GM18505 (cell line): ENCODE results near the gene PKD1L1.
"Not testable (repeated sequence)": the region's sequence is repeated elsewhere in the genome, so short reads cannot be mapped to it uniquely, and the experiment has no call there.

Experiments used
- ATAC-seq: cut with Tn5 transposase; IDR thresholded peaks from one replicate; pipeline ENCODE4 v1.9.1; 2021; ENCODE audit not compliant: unreplicated experiment
- POLR2A ChIP-seq: IDR thresholded peaks from 4 replicates; pipeline ENCODE4 v1.6.1; 2011; ENCODE audit warnings: borderline replicate concordance; ENCODE audit not compliant: insufficient read depth, insufficient read length; ENCODE audit errors: extremely low read depth

Gene PKD1L1

DNA sequence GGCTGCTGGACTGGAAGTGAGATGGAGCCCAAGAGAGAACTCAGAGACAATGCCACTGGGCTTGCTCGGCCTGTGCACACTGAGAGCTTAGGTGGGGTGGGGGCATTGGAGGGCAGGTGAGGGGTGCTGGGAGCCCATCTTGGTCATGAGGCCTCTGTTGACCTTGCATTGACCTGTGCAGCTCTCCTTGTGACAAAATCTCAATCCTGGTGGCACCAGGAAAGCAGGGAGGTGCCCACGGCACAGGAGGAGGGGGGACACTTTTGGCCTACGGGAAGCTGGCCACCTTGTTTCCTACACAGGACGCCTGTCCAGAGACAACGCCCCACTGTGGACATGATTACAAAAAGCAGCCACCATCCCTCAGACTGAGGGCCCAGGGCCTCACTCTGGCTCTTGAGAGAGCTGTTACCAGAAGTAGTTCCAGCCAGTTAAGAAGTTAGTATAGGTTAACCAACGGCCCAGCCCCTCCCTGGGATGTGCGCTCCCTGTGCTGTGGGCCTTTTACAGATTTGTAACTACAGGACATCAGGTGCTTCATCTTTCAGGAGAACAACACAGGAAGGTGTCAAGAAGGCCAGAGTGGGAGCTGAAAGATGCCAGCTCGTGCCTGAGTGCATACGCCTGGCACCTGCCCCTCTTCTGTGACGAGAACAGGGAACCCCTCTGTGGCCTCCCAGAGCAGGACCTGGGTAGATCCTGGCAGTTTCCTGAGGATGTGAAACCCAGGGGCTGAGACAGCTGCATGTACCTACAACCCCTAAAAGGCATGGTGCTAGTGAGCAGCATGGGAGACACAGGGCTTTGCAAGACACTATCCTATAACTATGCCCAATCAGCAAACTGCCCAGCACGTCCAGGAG, 10.3 kb downstream of the PKD1L1 start:
- peak; percentile 64 for ATAC-seq
- no peak for TF ChIP-seq POLR2A

GRCh38 chr7:47937065-47937687, 11.1 kb downstream of the PKD1L1 start:
- no peak for TF ChIP-seq POLR2A

GRCh38 chr7:47936323-47936722, 11.9 kb downstream of the PKD1L1 start:
- TF ChIP-seq POLR2A = no peak
- ATAC-seq = no peak

More at GRCh38 chr7:47937065-47937687, 11.1 kb downstream of the PKD1L1 start:
- peak; percentile 88 for ATAC-seq

DNA sequence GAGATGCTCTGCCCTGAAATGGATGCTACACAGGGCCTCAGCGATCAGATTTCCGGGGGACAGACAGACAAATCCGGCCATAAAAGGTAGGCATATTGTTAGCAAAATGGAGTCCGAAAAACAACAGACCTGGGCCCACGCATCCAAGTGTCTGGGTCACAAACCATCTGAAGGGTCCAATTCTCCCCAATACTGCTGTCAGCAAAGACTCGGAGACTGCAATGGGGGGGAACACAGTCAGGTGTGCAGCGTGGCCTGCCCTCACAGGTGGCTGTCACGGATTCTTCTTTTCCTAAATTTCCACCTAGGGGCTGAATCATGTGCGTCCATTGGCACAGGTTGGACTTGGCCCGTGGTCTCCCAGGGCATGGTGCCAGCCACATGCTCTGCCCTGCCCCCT, 12.9 kb downstream of the PKD1L1 start:
- no peak for TF ChIP-seq POLR2A
- ATAC-seq = no peak

DNA sequence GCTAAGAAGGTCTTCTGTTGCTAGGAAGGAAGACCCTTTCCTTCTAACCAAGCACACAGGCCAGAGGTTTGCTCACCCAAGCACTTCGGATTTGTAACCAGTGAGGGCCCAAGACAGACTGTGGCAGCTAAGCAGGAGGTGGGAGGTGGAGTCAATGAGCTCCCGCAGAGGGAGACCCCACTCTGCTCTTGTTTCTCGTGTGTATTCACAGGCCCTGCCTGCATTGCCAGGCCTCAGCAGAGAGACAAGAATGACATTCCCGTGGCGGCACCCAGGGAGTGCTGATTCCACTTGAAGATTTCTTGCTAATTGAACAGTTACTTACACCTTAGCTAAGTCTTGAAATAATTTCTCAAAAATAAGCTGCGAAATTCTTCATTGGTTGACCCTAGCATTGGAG, 13.4 kb downstream of the PKD1L1 start:
- no peak for TF ChIP-seq POLR2A
- ATAC-seq = no peak

DNA sequence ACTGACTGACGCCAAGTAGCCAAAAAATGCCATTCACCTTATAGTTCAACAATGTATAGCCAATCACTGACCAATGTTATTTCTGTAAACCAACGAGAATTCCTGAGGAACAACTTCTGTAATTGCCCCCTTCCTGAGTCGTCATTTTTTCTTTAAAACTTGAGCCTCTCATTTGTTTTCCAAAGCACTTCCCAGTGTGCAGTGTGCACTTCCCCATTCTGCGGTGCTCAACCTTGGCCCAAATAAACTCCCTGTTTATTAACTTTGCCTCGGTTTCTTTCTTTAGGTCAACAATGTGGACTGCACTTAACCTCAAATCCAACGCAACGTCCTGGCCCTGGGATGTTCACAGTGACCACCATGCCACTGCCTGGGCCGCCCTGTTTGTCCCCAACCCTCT, 15.1 kb downstream of the PKD1L1 start:
- ATAC-seq = no peak
- TF ChIP-seq POLR2A = no peak

- TF ChIP-seq POLR2A = no peak
- no peak for ATAC-seq
Observed at GRCh38 chr7:47932466-47933037, 15.7 kb downstream of the PKD1L1 start.

DNA sequence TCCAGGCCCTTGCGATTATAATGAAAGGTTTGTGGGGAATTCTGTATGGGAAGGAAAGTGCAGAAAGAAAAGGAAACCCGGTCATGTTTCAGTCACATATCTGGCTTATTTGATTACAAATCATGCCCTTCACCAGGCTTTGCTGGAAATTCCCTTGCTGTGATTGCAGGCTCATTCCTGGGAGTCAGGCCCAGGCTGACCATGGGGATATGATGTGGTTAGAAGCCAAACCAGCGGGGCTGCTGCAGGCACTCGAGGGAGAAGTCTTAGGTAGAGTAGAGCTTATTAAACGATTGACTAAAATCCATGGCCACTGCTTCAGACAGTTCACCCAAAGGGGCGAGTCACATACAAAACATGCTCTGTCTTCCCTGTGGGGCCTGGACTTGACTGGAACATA, 16.2 kb downstream of the PKD1L1 start:
- TF ChIP-seq POLR2A = no peak
- no peak for ATAC-seq

- ATAC-seq = no peak
Observed at GRCh38 chr7:47931005-47932004, 17.0 kb downstream of the PKD1L1 start.

DNA sequence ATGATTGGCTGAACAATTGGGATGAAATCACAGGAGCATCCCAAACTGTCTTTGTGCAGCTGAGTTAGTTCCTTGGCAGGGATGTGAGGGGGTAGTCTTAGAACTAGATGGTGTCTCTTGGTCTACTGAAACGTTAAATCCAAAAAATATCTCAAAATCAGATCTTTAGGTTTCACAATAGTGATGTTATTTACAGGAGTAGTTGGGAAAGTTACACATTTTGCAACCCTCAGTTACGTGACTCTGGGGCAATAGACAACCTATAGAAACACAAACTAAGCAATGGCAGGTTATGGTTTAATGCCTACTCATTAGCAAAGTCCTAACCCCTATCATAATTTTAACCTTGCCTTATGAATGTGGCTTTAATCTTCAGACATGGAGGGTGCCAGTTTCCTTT, 24.0 kb downstream of the PKD1L1 start:
- no peak for ATAC-seq
- no peak for TF ChIP-seq POLR2A

More at GRCh38 chr7:47931005-47932004, 17.0 kb downstream of the PKD1L1 start:
- TF ChIP-seq POLR2A = no peak

DNA sequence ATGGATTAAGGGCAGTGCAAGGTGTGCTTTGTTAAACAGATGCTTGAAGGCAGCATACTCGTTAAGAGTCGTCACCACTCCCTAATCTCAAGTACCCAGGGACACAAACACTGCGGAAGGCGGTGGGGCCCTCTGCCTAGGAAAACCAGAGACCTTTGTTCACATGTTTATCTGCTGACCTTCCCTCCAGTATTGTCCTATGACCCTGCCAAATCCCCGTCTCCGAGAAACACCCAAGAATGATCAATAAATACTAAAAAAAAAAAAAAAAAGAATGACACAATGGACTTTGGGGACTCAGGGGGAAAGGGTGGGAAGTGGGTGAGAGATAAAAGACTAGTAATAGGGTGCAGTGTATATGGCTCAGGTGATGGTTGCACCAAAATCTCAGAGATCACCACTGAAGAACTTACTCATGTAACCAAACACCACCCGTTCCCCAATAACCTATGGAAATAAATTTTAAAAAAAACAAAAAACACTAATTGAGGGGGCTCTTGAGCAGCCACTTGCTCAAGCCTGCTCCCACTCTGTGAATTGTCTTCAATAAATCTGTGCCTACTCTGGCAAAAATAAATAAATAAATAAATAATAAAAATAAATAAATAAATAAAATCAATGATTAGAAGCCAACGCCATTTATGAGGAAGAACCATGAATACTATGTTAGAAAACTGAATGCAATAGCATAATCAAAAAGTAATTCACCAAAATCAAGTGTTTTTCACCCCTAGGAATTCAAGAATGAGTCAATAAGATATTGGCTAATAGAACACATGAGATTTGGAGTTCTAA, 25.0 kb downstream of the PKD1L1 start:
- ATAC-seq = not testable (repeated sequence)

GRCh38 chr7:47916514-47916913, 31.8 kb downstream of the PKD1L1 start:
- not testable (repeated sequence) for ATAC-seq

GRCh38 chr7:47915616-47915976, 32.7 kb downstream of the PKD1L1 start:
- no peak for TF ChIP-seq POLR2A
- no peak for ATAC-seq
